ENCODE data around the gene SNX24. TPM values are rescaled to one million over a fixed set of nuclear protein-coding genes. Genes with fewer than 3 reads are reported as not detected.

SNX24 gene
- total and polyA plus RNA-seq, 3 donors from 2014 or later = 13.1 to 25.8 (median 23.1) TPM

GRCh38 chr5:122864400-122864799 lies 19.0 kb downstream of the SNX24 start:
- Histone ChIP-seq H3K36me3 (ENCODE audit: low read depth, missing control alignments) (no peaks in the 10 kb centered on the region), H3K4me1 (no peaks in the 10 kb centered on the region), H3K27ac (no peak overlapping the region), H3K4me3 (no peak overlapping the region), H3K9me3 (no peaks in the 10 kb centered on the region), H3K27me3 (no peaks in the 10 kb centered on the region)
- TF ChIP-seq, protein P1, sequence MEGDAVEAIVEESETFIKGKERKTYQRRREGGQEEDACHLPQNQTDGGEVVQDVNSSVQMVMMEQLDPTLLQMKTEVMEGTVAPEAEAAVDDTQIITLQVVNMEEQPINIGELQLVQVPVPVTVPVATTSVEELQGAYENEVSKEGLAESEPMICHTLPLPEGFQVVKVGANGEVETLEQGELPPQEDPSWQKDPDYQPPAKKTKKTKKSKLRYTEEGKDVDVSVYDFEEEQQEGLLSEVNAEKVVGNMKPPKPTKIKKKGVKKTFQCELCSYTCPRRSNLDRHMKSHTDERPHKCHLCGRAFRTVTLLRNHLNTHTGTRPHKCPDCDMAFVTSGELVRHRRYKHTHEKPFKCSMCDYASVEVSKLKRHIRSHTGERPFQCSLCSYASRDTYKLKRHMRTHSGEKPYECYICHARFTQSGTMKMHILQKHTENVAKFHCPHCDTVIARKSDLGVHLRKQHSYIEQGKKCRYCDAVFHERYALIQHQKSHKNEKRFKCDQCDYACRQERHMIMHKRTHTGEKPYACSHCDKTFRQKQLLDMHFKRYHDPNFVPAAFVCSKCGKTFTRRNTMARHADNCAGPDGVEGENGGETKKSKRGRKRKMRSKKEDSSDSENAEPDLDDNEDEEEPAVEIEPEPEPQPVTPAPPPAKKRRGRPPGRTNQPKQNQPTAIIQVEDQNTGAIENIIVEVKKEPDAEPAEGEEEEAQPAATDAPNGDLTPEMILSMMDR (IDR thresholded peaks at IDR 0.05) = no peak
- no peak for TF ChIP-seq POLR2A (IDR thresholded peaks at IDR 0.05)
- 92% methylated on average over 6 of the region's 6 CpGs for WGBS, 2 donors
- intact Hi-C loops (cut with DNase I; ENCODE audit: low total_unique reads) = no loop called here
- no peak for DNase-seq

DNA sequence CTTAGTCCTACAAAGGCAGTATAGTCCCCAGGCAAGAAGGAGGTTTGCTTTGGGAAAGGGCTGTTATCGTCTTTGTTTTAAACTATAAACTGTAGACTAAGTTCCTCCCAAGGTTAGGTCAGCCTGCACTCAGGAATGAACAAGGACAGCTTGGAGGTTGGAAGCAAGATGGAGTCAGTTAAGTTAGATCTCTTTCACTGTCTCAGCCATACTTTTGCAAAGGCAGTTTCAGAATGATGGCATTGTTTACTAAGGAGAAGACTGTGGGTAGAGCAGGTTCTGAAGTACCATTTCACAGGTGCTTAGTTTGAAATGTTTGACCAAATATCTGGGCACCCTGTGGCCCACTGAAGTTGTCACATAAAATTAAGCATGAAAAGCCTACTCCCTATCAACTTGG lies 19.4 kb downstream of the SNX24 start:
- no peak overlapping the region for H3K4me3 ChIP-seq
- H3K9me3 ChIP-seq = no peaks in the 10 kb centered on the region
- TF ChIP-seq, protein P1 (IDR thresholded peaks at IDR 0.05) = no peak
- TF ChIP-seq POLR2A (IDR thresholded peaks at IDR 0.05) = no peak
- intact Hi-C loops (cut with DNase I; ENCODE audit: low total_unique reads) = no loop called here
- WGBS, 2 donors = 72 to 86% methylated on average over 1 of the region's 1 CpG
- H3K36me3 ChIP-seq (ENCODE audit: low read depth, missing control alignments) = no peaks in the 10 kb centered on the region
- no peaks in the 10 kb centered on the region for H3K4me1 ChIP-seq
- no peaks in the 10 kb centered on the region for H3K27me3 ChIP-seq
- no peak for DNase-seq
- H3K27ac ChIP-seq = no peak overlapping the region

- H3K9me3 ChIP-seq = no peaks in the 10 kb centered on the region
- H3K36me3 ChIP-seq (ENCODE audit: low read depth, missing control alignments) = no peaks in the 10 kb centered on the region
- H3K4me1 ChIP-seq = peaks cover 6% of the 10 kb centered on the region
- DNase-seq = no peak
- no peak for TF ChIP-seq POLR2A (IDR thresholded peaks at IDR 0.05)
- TF ChIP-seq, protein P1 (IDR thresholded peaks at IDR 0.05) = no peak
- WGBS, 2 donors = 82 to 88% methylated on average over 7 of the region's 7 CpGs
- intact Hi-C loops (cut with DNase I; ENCODE audit: low total_unique reads) = no loop called here
- H3K27me3 ChIP-seq = no peaks in the 10 kb centered on the region
- H3K27ac ChIP-seq = no peak overlapping the region
- no peak overlapping the region for H3K4me3 ChIP-seq
Observed at GRCh38 chr5:122870219-122870856, 24.9 kb downstream of the SNX24 start.

DNA sequence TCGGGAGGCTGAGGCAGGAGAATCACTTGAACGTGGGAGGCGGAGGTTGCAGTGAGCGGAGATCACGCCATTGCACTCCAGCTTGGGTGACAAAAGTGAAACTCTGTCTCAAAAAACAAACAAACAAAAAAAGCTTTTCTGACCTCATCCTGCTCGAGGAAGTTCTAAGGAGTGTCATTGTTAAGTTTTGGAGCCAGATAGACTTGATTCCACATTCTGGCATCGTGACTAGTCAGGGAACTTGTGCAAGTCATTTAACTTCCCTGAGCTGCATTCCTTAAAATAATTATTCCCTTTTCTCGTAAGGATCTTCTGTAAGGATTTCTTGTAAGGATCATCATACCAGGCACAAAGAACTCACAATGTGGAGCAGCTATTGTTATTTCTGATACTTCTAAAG lies 26.2 kb downstream of the SNX24 start:
- intact Hi-C loops (cut with DNase I; ENCODE audit: low total_unique reads) = no loop called here
- Histone ChIP-seq H3K27me3 (no peaks in the 10 kb centered on the region), H3K4me1 (peaks cover 6% of the 10 kb centered on the region), H3K4me3 (no peak overlapping the region), H3K36me3 (ENCODE audit: low read depth, missing control alignments) (no peaks in the 10 kb centered on the region), H3K27ac (no peak overlapping the region), H3K9me3 (no peaks in the 10 kb centered on the region)
- WGBS, 2 donors = 88 to 91% methylated on average over 8 of the region's 8 CpGs
- no peak for DNase-seq
- TF ChIP-seq, protein P1 (IDR thresholded peaks at IDR 0.05) = no peak
- TF ChIP-seq POLR2A (IDR thresholded peaks at IDR 0.05) = no peak
